ENCODE data around the gene PCDH9.

PCDH9 gene

DNA sequence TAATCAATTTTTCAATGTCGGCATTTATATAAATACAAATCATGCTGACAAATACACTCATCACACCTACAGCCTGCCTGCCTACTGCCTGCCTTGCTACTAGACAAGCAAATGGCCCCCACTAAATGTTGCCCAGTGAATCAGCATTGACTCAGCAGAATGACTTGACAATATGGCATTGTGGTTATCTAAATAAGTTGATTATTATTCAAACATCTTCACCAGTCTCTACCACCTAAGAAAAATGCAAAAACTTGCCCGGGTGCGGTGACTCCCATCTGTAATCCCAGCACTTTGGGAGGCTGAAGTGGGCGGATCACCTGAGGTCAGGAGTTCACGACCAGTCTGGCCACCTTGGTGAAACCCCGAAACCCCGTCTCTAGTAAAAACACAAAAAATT is 296.1 kb downstream of the PCDH9 start:
- WGBS, result 67% methylated on average over 7 of the region's 7 CpGs
- peaks cover 1% of the 10 kb centered on the region for H3K4me1 ChIP-seq (ENCODE audit: control insufficient read depth, insufficient read depth, low read depth, low read length)
- no peak overlapping the region for H4K8ac ChIP-seq (ENCODE audit: low read length)
- no peaks in the 10 kb centered on the region for H3K27me3 ChIP-seq (ENCODE audit: control insufficient read depth in 1 of 2, insufficient read depth in 1 of 2, low read length in 2 of 2)
- no peak overlapping the region for H2BK12ac ChIP-seq (ENCODE audit: low read length in 2 of 2)
- no peak overlapping the region for H3K4me3 ChIP-seq (ENCODE audit: insufficient read depth in 1 of 2, low read depth in 1 of 2, low read length in 2 of 2)
- H3K23ac ChIP-seq (ENCODE audit: low read length in 2 of 2), result no peak overlapping the region
- H3K4me2 ChIP-seq (ENCODE audit: low read length, poor library complexity, severe bottlenecking), result peak overlapping the region; percentile 46
- H3K79me1 ChIP-seq (replicated peaks; ENCODE audit: low read length, poor library complexity, severe bottlenecking), result no peaks in the 10 kb centered on the region
- no peak overlapping the region for H3K14ac ChIP-seq (ENCODE audit: low read length in 2 of 2)
- peak overlapping the region; percentile 45 for H3K27ac ChIP-seq (ENCODE audit: low read length, poor library complexity, severe bottlenecking)
- H3K18ac ChIP-seq (ENCODE audit: low read depth in 1 of 2, low read length in 2 of 2), result no peak overlapping the region
- no peak overlapping the region for H2BK5ac ChIP-seq (ENCODE audit: low read depth, low read length, poor library complexity, severe bottlenecking)
- no peak overlapping the region for H2BK120ac ChIP-seq (ENCODE audit: low read depth, low read length)
- H3K9ac ChIP-seq (ENCODE audit: low read length), result no peak overlapping the region
- no peak overlapping the region for H2BK15ac ChIP-seq (ENCODE audit: low read depth, poor library complexity, severe bottlenecking)
- no peaks in the 10 kb centered on the region for H3K9me3 ChIP-seq (ENCODE audit: control insufficient read depth, low read length)
- H3K36me3 ChIP-seq (ENCODE audit: control insufficient read depth in 1 of 2, insufficient read depth in 2 of 2, low read depth in 1 of 2, low read length in 2 of 2), result no peaks in the 10 kb centered on the region
- no peak overlapping the region for H2AFZ ChIP-seq (ENCODE audit: low read depth, low read length)
- H3K4ac ChIP-seq (ENCODE audit: low read depth in 1 of 2, low read length in 2 of 2), result no peak overlapping the region
- DNase-seq, result peak; percentile 38
- H4K91ac ChIP-seq (ENCODE audit: low read length), result no peak overlapping the region
- H2AK5ac ChIP-seq (ENCODE audit: low read length, severe bottlenecking), result no peak overlapping the region

GRCh38 chr13:66933527-66933926 is 296.6 kb downstream of the PCDH9 start:
- no peaks in the 10 kb centered on the region for H3K27me3 ChIP-seq (ENCODE audit: control insufficient read depth in 1 of 2, insufficient read depth in 1 of 2, low read length in 2 of 2)
- H3K4me1 ChIP-seq (ENCODE audit: control insufficient read depth, insufficient read depth, low read depth, low read length), result peaks cover 1% of the 10 kb centered on the region
- H3K18ac ChIP-seq (ENCODE audit: low read depth in 1 of 2, low read length in 2 of 2), result no peak overlapping the region
- H3K36me3 ChIP-seq (ENCODE audit: control insufficient read depth in 1 of 2, insufficient read depth in 2 of 2, low read depth in 1 of 2, low read length in 2 of 2), result no peaks in the 10 kb centered on the region
- H3K79me1 ChIP-seq (replicated peaks; ENCODE audit: low read length, poor library complexity, severe bottlenecking), result no peaks in the 10 kb centered on the region
- no peak overlapping the region for H2BK12ac ChIP-seq (ENCODE audit: low read length in 2 of 2)
- WGBS, result no CpG with 5 or more reads among the region's 3 CpGs
- H2BK15ac ChIP-seq (ENCODE audit: low read depth, poor library complexity, severe bottlenecking), result no peak overlapping the region
- no peak overlapping the region for H3K23ac ChIP-seq (ENCODE audit: low read length in 2 of 2)
- no peaks in the 10 kb centered on the region for H3K9me3 ChIP-seq (ENCODE audit: control insufficient read depth, low read length)
- H4K91ac ChIP-seq (ENCODE audit: low read length), result no peak overlapping the region
- no peak overlapping the region for H2AK5ac ChIP-seq (ENCODE audit: low read length, severe bottlenecking)
- no peak overlapping the region for H3K14ac ChIP-seq (ENCODE audit: low read length in 2 of 2)
- DNase-seq, result no peak
- no peak overlapping the region for H3K27ac ChIP-seq (ENCODE audit: low read length, poor library complexity, severe bottlenecking)
- H3K4me2 ChIP-seq (ENCODE audit: low read length, poor library complexity, severe bottlenecking), result no peak overlapping the region
- H3K4ac ChIP-seq (ENCODE audit: low read depth in 1 of 2, low read length in 2 of 2), result no peak overlapping the region
- no peak overlapping the region for H3K4me3 ChIP-seq (ENCODE audit: insufficient read depth in 1 of 2, low read depth in 1 of 2, low read length in 2 of 2)
- no peak overlapping the region for H2BK120ac ChIP-seq (ENCODE audit: low read depth, low read length)
- H4K8ac ChIP-seq (ENCODE audit: low read length), result no peak overlapping the region
- no peak overlapping the region for H3K9ac ChIP-seq (ENCODE audit: low read length)
- no peak overlapping the region for H2BK5ac ChIP-seq (ENCODE audit: low read depth, low read length, poor library complexity, severe bottlenecking)
- H2AFZ ChIP-seq (ENCODE audit: low read depth, low read length), result no peak overlapping the region

DNA sequence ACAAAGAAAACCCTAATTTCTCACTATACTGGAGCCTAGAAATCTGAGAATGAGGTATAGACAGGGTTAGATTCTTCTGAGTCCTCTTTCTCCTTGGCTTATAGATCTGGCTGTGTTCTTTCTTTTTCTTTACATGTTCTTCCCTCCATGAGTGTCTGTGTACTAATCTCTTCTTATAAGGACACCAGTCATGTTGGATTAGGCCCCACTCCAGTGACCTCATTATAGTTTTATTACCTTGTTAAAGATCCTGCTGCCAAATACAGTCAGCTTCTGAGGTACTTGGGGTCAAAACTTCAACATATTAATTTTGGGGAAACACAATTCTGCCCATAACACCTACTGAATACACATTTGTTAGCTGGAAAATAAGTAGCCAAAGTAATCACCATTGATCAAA is 302.6 kb downstream of the PCDH9 start:
- Histone ChIP-seq H2BK5ac (ENCODE audit: low read depth, low read length, poor library complexity, severe bottlenecking) (no peak overlapping the region), H3K4me1 (ENCODE audit: control insufficient read depth, insufficient read depth, low read depth, low read length) (no peaks in the 10 kb centered on the region), H3K4me2 (ENCODE audit: low read length, poor library complexity, severe bottlenecking) (no peak overlapping the region), H2BK12ac (ENCODE audit: low read length in 2 of 2) (no peak overlapping the region), H3K79me1 (replicated peaks; ENCODE audit: low read length, poor library complexity, severe bottlenecking) (no peaks in the 10 kb centered on the region), H3K27ac (ENCODE audit: low read length, poor library complexity, severe bottlenecking) (no peak overlapping the region), H3K9me3 (ENCODE audit: control insufficient read depth, low read length) (no peaks in the 10 kb centered on the region), H4K91ac (ENCODE audit: low read length) (no peak overlapping the region), H2BK15ac (ENCODE audit: low read depth, poor library complexity, severe bottlenecking) (no peak overlapping the region), H4K8ac (ENCODE audit: low read length) (no peak overlapping the region), H3K23ac (ENCODE audit: low read length in 2 of 2) (no peak overlapping the region), H3K27me3 (ENCODE audit: control insufficient read depth in 1 of 2, insufficient read depth in 1 of 2, low read length in 2 of 2) (no peaks in the 10 kb centered on the region), H3K18ac (ENCODE audit: low read depth in 1 of 2, low read length in 2 of 2) (no peak overlapping the region), H3K36me3 (ENCODE audit: control insufficient read depth in 1 of 2, insufficient read depth in 2 of 2, low read depth in 1 of 2, low read length in 2 of 2) (no peaks in the 10 kb centered on the region), H2AK5ac (ENCODE audit: low read length, severe bottlenecking) (no peak overlapping the region), H3K4me3 (ENCODE audit: insufficient read depth in 1 of 2, low read depth in 1 of 2, low read length in 2 of 2) (no peak overlapping the region), H2AFZ (ENCODE audit: low read depth, low read length) (no peak overlapping the region), H3K4ac (ENCODE audit: low read depth in 1 of 2, low read length in 2 of 2) (no peak overlapping the region), H3K14ac (ENCODE audit: low read length in 2 of 2) (no peak overlapping the region), H3K9ac (ENCODE audit: low read length) (no peak overlapping the region), H2BK120ac (ENCODE audit: low read depth, low read length) (no peak overlapping the region)
- DNase-seq, result no peak

GRCh38 chr13:66926851-66927524 is 303.1 kb downstream of the PCDH9 start:
- no peak overlapping the region for H2BK5ac ChIP-seq (ENCODE audit: low read depth, low read length, poor library complexity, severe bottlenecking)
- no peak overlapping the region for H2BK12ac ChIP-seq (ENCODE audit: low read length in 2 of 2)
- no peak overlapping the region for H3K9ac ChIP-seq (ENCODE audit: low read length)
- no peak overlapping the region for H2BK15ac ChIP-seq (ENCODE audit: low read depth, poor library complexity, severe bottlenecking)
- no peak overlapping the region for H3K14ac ChIP-seq (ENCODE audit: low read length in 2 of 2)
- H2AK5ac ChIP-seq (ENCODE audit: low read length, severe bottlenecking), result no peak overlapping the region
- H2BK120ac ChIP-seq (ENCODE audit: low read depth, low read length), result no peak overlapping the region
- H3K4me1 ChIP-seq (ENCODE audit: control insufficient read depth, insufficient read depth, low read depth, low read length), result no peaks in the 10 kb centered on the region
- 37% methylated on average over 4 of the region's 6 CpGs for WGBS
- no peak overlapping the region for H2AFZ ChIP-seq (ENCODE audit: low read depth, low read length)
- peak; percentile 41 for DNase-seq
- H4K8ac ChIP-seq (ENCODE audit: low read length), result no peak overlapping the region
- no peaks in the 10 kb centered on the region for H3K36me3 ChIP-seq (ENCODE audit: control insufficient read depth in 1 of 2, insufficient read depth in 2 of 2, low read depth in 1 of 2, low read length in 2 of 2)
- no peak overlapping the region for H3K18ac ChIP-seq (ENCODE audit: low read depth in 1 of 2, low read length in 2 of 2)
- H3K23ac ChIP-seq (ENCODE audit: low read length in 2 of 2), result no peak overlapping the region
- no peaks in the 10 kb centered on the region for H3K79me1 ChIP-seq (replicated peaks; ENCODE audit: low read length, poor library complexity, severe bottlenecking)
- H3K27me3 ChIP-seq (ENCODE audit: control insufficient read depth in 1 of 2, insufficient read depth in 1 of 2, low read length in 2 of 2), result no peaks in the 10 kb centered on the region
- no peak overlapping the region for H3K27ac ChIP-seq (ENCODE audit: low read length, poor library complexity, severe bottlenecking)
- H3K4me3 ChIP-seq (ENCODE audit: insufficient read depth in 1 of 2, low read depth in 1 of 2, low read length in 2 of 2), result no peak overlapping the region
- no peak overlapping the region for H4K91ac ChIP-seq (ENCODE audit: low read length)
- no peak overlapping the region for H3K4me2 ChIP-seq (ENCODE audit: low read length, poor library complexity, severe bottlenecking)
- H3K4ac ChIP-seq (ENCODE audit: low read depth in 1 of 2, low read length in 2 of 2), result no peak overlapping the region
- no peaks in the 10 kb centered on the region for H3K9me3 ChIP-seq (ENCODE audit: control insufficient read depth, low read length)
